NCI-H748 treated with DMSO at 0.1 percent for 48 hours (cell line): ENCODE measurements around the gene IL4.
"Not testable (repeated sequence)": the region's sequence is repeated elsewhere in the genome, so short reads cannot be mapped to it uniquely, and the experiment has no call there.

ENCODE experiments used
- DNase-seq: peaks from one replicate; lab custom pipeline; 2025; lab: John Stamatoyannopoulos, UW

IL4 gene

GRCh38 chr5:132674671-132675506 is 1.1 kb downstream of the IL4 start:
- no peak for DNase-seq

- DNase-seq: no peak
Measured at GRCh38 chr5:132675936-132676689, 2.3 kb downstream of the IL4 start.

- no peak for DNase-seq
Measured at GRCh38 chr5:132677191-132677590, 3.4 kb downstream of the IL4 start.

- no peak for DNase-seq
Measured at GRCh38 chr5:132677682-132678400, 4.1 kb downstream of the IL4 start.

- DNase-seq: no peak
Measured at GRCh38 chr5:132678735-132679134, 4.9 kb downstream of the IL4 start.

- no peak for DNase-seq
Measured at GRCh38 chr5:132679166-132679565, 5.4 kb downstream of the IL4 start.

GRCh38 chr5:132679717-132680380 is 6.1 kb downstream of the IL4 start:
- no peak for DNase-seq

- no peak for DNase-seq
Measured at GRCh38 chr5:132680780-132681475, 7.1 kb downstream of the IL4 start.

GRCh38 chr5:132681476-132681831 is 7.7 kb downstream of the IL4 start:
- no peak for DNase-seq

GRCh38 chr5:132681983-132682382 is 8.2 kb downstream of the IL4 start:
- no peak for DNase-seq

- no peak for DNase-seq
Measured at GRCh38 chr5:132684491-132684890, 10.7 kb downstream of the IL4 start.

- no peak for DNase-seq
Measured at GRCh38 chr5:132684922-132685720, 11.3 kb downstream of the IL4 start.

- no peak for DNase-seq
Measured at GRCh38 chr5:132686193-132686592, 12.4 kb downstream of the IL4 start.

GRCh38 chr5:132687995-132688394 is 14.2 kb downstream of the IL4 start:
- no peak for DNase-seq

GRCh38 chr5:132688536-132689339 is 14.9 kb downstream of the IL4 start:
- DNase-seq: no peak

GRCh38 chr5:132689513-132689912 is 15.7 kb downstream of the IL4 start:
- no peak for DNase-seq

- DNase-seq: no peak
Measured at GRCh38 chr5:132690156-132690555, 16.4 kb downstream of the IL4 start.

- DNase-seq: not testable (repeated sequence)
Measured at GRCh38 chr5:132691755-132692631, 18.2 kb downstream of the IL4 start.

- no peak for DNase-seq
Measured at GRCh38 chr5:132692632-132692967, 18.8 kb downstream of the IL4 start.
